ENCODE measurements around the gene C1QA. TPM values are rescaled to one million over a fixed set of nuclear protein-coding genes. Genes with fewer than 3 reads are reported as not detected.

Gene C1QA
- total RNA-seq = 100 to 1,000 TPM; 273 to 435 (median 364) TPM

- TF ChIP-seq, protein P1, sequence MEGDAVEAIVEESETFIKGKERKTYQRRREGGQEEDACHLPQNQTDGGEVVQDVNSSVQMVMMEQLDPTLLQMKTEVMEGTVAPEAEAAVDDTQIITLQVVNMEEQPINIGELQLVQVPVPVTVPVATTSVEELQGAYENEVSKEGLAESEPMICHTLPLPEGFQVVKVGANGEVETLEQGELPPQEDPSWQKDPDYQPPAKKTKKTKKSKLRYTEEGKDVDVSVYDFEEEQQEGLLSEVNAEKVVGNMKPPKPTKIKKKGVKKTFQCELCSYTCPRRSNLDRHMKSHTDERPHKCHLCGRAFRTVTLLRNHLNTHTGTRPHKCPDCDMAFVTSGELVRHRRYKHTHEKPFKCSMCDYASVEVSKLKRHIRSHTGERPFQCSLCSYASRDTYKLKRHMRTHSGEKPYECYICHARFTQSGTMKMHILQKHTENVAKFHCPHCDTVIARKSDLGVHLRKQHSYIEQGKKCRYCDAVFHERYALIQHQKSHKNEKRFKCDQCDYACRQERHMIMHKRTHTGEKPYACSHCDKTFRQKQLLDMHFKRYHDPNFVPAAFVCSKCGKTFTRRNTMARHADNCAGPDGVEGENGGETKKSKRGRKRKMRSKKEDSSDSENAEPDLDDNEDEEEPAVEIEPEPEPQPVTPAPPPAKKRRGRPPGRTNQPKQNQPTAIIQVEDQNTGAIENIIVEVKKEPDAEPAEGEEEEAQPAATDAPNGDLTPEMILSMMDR (IDR thresholded peaks at IDR 0.05) = no peak
- ATAC-seq (ENCODE audit: low FRiP score) = no peak
- no peak for DNase-seq (ENCODE audit: low spot score)
These were observed at the start of gene C1QA for GRCh38 chr1:22636353-22636752. Gene C1QA, plus strand, starts transcription at chr1:22636628. Its CDS starts 989 bp downstream, at chr1:22637617.

DNA sequence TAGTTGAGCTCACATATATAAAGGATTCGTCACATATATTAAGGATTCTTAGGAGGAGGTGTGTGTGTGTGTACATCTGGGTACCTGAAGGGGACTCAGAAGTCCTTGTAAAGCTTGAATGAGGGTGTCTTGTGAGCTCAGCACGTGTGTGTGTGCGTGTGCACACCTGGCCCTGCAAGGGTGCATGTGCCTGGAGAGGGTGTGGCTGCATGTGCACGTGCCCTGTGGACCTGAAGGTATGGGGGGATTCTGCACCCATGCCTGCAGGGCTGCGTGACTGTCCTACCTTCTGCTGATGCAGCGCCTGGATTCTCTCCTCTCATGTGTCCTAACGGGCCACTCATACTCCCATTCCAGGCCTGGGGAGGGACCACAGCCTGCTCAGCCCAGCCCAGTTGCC is 49.2 kb upstream of the C1QA start:
- TF ChIP-seq, protein P1 (IDR thresholded peaks at IDR 0.05) = no peak
- ATAC-seq (ENCODE audit: low FRiP score) = no peak
- DNase-seq (ENCODE audit: low spot score) = no peak

DNA sequence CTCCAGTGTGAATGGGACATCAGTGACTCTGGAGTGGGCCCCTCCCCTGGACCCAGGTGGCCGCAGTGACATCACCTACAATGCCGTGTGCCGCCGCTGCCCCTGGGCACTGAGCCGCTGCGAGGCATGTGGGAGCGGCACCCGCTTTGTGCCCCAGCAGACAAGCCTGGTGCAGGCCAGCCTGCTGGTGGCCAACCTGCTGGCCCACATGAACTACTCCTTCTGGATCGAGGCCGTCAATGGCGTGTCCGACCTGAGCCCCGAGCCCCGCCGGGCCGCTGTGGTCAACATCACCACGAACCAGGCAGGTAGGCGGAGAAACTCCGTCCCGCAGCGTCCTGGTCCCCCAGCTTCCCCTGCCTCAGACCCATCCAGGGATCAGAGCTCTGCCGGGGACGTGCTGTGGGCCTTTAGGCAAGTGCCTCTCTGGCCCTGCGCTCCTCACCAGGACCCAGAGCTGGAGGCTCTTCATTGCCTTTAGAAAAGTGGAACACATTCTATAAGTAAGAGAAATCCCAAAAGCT is 47.5 kb upstream of the C1QA start:
- TF ChIP-seq, protein P1 (IDR thresholded peaks at IDR 0.05) = no peak
- no peak for DNase-seq (ENCODE audit: low spot score)
- ATAC-seq (ENCODE audit: low FRiP score) = no peak

DNA sequence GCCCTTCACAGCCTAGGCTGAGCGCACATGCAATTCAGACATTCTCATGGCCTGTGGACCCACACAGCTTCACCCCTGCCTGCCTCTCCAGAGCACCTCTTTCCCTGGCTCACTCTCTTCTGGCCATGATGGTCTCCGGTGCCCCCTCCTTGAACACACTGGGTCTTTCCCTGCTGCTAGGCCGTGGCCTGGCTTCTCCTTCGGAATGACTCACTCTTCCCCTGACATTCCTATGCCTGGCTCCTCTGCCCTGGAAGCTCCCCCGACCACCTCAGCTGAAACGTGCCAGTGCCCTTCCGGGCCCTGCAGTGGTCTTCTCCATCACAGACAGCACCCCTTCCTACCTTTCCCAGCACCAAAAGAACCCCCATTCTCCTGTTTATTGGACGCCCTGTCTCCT is 44.9 kb upstream of the C1QA start:
- DNase-seq (ENCODE audit: low spot score) = no peak
- ATAC-seq (ENCODE audit: low FRiP score) = no peak
- TF ChIP-seq, protein P1 (IDR thresholded peaks at IDR 0.05) = no peak

DNA sequence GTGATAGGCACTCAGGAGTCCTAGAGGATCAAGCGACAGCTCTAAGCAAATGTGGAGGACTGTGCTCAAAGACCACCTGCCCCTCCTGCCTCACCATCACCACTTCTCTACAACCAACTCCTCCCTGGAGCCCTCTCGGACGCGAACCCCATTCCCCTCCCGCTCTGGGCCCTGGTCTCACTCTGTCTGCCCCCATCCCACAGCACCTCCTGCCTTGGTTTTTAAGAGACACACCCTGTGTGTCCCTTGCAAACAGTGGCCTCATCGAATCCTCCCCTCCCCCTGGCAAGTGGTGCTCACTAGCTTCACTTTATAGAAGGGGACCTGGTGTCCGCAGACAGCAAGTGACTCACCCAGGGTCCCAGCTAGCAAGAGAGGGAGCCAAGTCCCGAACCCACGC is 44.4 kb upstream of the C1QA start:
- TF ChIP-seq, protein P1 (IDR thresholded peaks at IDR 0.05) = no peak
- ATAC-seq (ENCODE audit: low FRiP score) (no peak), DNase-seq (ENCODE audit: low spot score) (no peak)

GRCh38 chr1:22592919-22593790 is 43.3 kb upstream of the C1QA start:
- TF ChIP-seq, protein P1 (IDR thresholded peaks at IDR 0.05) = no peak
- ATAC-seq (ENCODE audit: low FRiP score) (no peak), DNase-seq (ENCODE audit: low spot score) (no peak)

GRCh38 chr1:22594396-22594795 is 42.0 kb upstream of the C1QA start:
- TF ChIP-seq, protein P1 (IDR thresholded peaks at IDR 0.05) = no peak
- ATAC-seq (ENCODE audit: low FRiP score) (no peak), DNase-seq (ENCODE audit: low spot score) (no peak)
